HepG2 (cell line): Measurements from ENCODE around the gene CDCP1. TPM values are rescaled to one million over a fixed set of nuclear protein-coding genes. Genes with fewer than 3 reads are reported as not detected.

Experiments used
- ARNT2 ChIP-seq: sonication (generic); formaldehyde crosslinking; IDR thresholded peaks from 2 replicates; pipeline ENCODE4 v1.8.0; 2022; ENCODE audit warnings: mild to moderate bottlenecking, low read depth, missing genetic modification reagents, moderate library complexity
- CAMTA2 ChIP-seq: sonication (generic); formaldehyde crosslinking; IDR thresholded peaks from 2 replicates; pipeline ENCODE4 v1.4.0; 2020; ENCODE audit warnings: mild to moderate bottlenecking, missing genetic modification reagents, borderline replicate concordance
- EHMT2 ChIP-seq: fragments of 200-600 bp; sonication (generic); IDR thresholded peaks from 2 replicates; pipeline ENCODE4 v1.7.0; 2017; ENCODE audit warnings: antibody characterized with exemption, low read depth, low read length, borderline replicate concordance
- ELF3 ChIP-seq: IDR thresholded peaks from 2 replicates; pipeline ENCODE4 v1.6.1; 2016; ENCODE audit warnings: missing genetic modification reagents, missing compliant biosample characterization
- ELF4 ChIP-seq: sonication (generic); formaldehyde crosslinking; IDR thresholded peaks from 2 replicates; pipeline ENCODE4 v1.5.0; 2020; ENCODE audit warnings: missing genetic modification reagents, mild to moderate bottlenecking, moderate library complexity, borderline replicate concordance
- FOXK2 ChIP-seq: fragments of 450-650 bp; IDR thresholded peaks from 2 replicates; pipeline ENCODE4 v1.6.1; 2016
- GABPB1 ChIP-seq: IDR thresholded peaks from 2 replicates; pipeline ENCODE4 v1.6.1; 2016; ENCODE audit warnings: mild to moderate bottlenecking, missing genetic modification reagents, moderate library complexity, missing compliant biosample characterization
- HDAC6 ChIP-seq: fragments of 200-600 bp; sonication (generic); IDR thresholded peaks from 2 replicates; pipeline ENCODE4 v1.7.0; 2017; ENCODE audit warnings: mild to moderate bottlenecking, antibody characterized with exemption, low read length, low read depth
- HNF4A ChIP-seq: sonication (generic); formaldehyde crosslinking; IDR thresholded peaks from 2 replicates; pipeline ENCODE4 v1.4.0; 2020; ENCODE audit warnings: missing genetic modification reagents
- KAT8 ChIP-seq: IDR thresholded peaks from 2 replicates; pipeline ENCODE4 v1.6.1; 2016; ENCODE audit warnings: missing genetic modification reagents, missing compliant biosample characterization
- KLF13 ChIP-seq: sonication (generic); formaldehyde crosslinking; IDR thresholded peaks from 2 replicates; pipeline ENCODE4 v1.4.0; 2020; ENCODE audit warnings: mild to moderate bottlenecking, missing genetic modification reagents
- RARA ChIP-seq: IDR thresholded peaks from 2 replicates; pipeline ENCODE4 v1.6.1; 2016; ENCODE audit warnings: missing genetic modification reagents, missing compliant biosample characterization
- RFX5 ChIP-seq: IDR thresholded peaks from 2 replicates; pipeline ENCODE4 v1.6.1; 2011; ENCODE audit warnings: low read depth, low read length, improper control_type of control experiment
- SAP130 ChIP-seq: IDR thresholded peaks from 2 replicates; pipeline ENCODE4 v1.6.1; 2016; ENCODE audit warnings: low read depth
- SRSF1 ChIP-seq: fragments of 200-400 bp; formaldehyde crosslinking; optimal IDR thresholded peaks from 2 replicates; pipeline ENCODE3; 2017; ENCODE audit warnings: mild to moderate bottlenecking, low read depth, low read length, moderate library complexity
- ZFP91 ChIP-seq: sonication (generic); formaldehyde crosslinking; IDR thresholded peaks from 2 replicates; pipeline ENCODE4 v1.9.0; 2022; ENCODE audit warnings: missing genetic modification reagents, mild to moderate bottlenecking, borderline replicate concordance
- ZNF235 ChIP-seq: sonication (generic); formaldehyde crosslinking; IDR thresholded peaks from 2 replicates; pipeline ENCODE4 v1.8.1; 2023; ENCODE audit warnings: mild to moderate bottlenecking, missing genetic modification reagents, borderline replicate concordance
- ZNF512B ChIP-seq: sonication (generic); formaldehyde crosslinking; IDR thresholded peaks from 2 replicates; pipeline ENCODE4 v1.5.1; 2020; ENCODE audit warnings: missing genetic modification reagents, mild to moderate bottlenecking, borderline replicate concordance
- ZNF768 ChIP-seq: sonication (generic); formaldehyde crosslinking; IDR thresholded peaks from 2 replicates; pipeline ENCODE4 v1.4.0; 2020; ENCODE audit warnings: missing genetic modification reagents
- polyA plus RNA-seq, 8 experiments: library from polyadenylated mRNA; depleted of rRNA in 3 of 8; stranded (reverse) in 7 of 8; unstranded in 1 of 8; fragments of >200 nt; fragmentation: Illumina TruSeq in 4 of 8; extraction: Trizol in 4 of 8; gene quantifications; 2 replicates each; pipeline versions ENCODE4 v1.2.1 to v1.2.3, GENCODE V29; 2011 to 2016; ENCODE audit warnings: low read depth in 4 of 8, missing spikeins in 1 of 8, mixed read lengths in 1 of 8; ENCODE audit not compliant: insufficient read depth in 1 of 8
- total RNA-seq, 5 experiments: library from RNA; depleted of rRNA; stranded (reverse); fragments of >200 nt; fragmentation: Illumina TruSeq; extraction: Trizol; gene quantifications; 2 replicates each; pipeline ENCODE4 v1.2.3, GENCODE V29; 2016; ENCODE audit warnings: low read depth in 1 of 5
- TF ChIP-seq, protein P1 (sequence below): sonication (generic); formaldehyde crosslinking; conservative IDR thresholded peaks from 2 replicates; pipeline ENCODE4 v1.4.0; 2020; ENCODE audit warnings: mild to moderate bottlenecking, missing genetic modification reagents, moderate library complexity
- TF ChIP-seq, protein P2 (sequence below): sonication (generic); formaldehyde crosslinking; IDR thresholded peaks from 2 replicates; pipeline ENCODE4 v1.8.1; 2023; ENCODE audit warnings: mild to moderate bottlenecking, moderate library complexity, missing genetic modification reagents

CDCP1 gene
- total and polyA plus RNA-seq, 2 of the 13 experiments (the other 11 are each of a cell fraction or from before 2014, with no cell fraction given) = 0.11 to 0.18 TPM

DNA sequence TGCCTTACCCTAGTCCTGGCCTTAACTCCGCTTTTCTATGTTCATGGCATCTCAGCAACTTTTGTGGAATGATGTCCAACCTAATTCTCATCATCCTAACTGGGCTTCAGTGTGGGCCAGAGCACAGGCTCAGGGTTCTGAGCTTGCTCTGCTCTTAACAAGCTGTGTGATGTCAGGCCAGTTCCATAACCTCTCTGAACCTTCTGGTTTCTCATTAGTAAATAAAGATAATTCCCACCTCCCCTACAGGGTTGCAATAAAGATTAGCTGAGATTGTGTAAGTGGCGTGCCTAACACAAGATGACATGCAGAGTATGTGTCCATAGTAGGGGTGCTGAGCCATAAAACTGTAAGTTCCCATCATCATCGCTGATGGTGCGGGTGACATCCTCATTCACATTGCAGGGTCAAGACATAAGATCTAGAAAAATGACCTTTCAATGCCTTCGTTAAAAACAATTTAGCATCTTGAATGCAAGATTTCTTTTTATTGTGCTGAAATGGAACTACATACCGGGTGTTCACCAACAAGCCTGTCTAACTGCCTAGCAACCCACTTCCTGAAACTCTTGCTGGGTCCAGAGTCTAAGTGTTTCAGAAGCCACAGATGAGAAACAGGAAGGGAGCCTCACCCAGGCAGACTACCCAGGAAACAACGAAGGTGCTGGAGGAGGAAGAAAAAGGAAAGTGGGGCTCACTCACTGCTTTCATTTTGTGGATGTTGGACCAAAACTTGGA lies 36.2 kb downstream of the CDCP1 start (continued):
- TF ChIP-seq ZFP91 = no peak
- TF ChIP-seq ARNT2 (CRISPR knock-in tag) = no peak
- TF ChIP-seq SAP130 (CRISPR knock-in tag) = peak; percentile 52
- TF ChIP-seq EHMT2 = 0 out of 2 replicates have a peak, but pooled peaks have one; percentile 59
- 0 out of 2 replicates have a peak, but pooled peaks have one; percentile 24 for TF ChIP-seq KAT8 (CRISPR knock-in tag)
- peak; percentile 59; the same call in 1 of the 2 replicates for TF ChIP-seq RFX5
- TF ChIP-seq ZNF235 (CRISPR knock-in tag) = no peak
- no peak for TF ChIP-seq HDAC6
- peak; percentile 77 for TF ChIP-seq ELF3 (CRISPR knock-in tag)
- TF ChIP-seq HNF4A = peak; percentile 43; the same call in 1 of the 2 replicates
- TF ChIP-seq CAMTA2 (CRISPR knock-in tag) = no peak
- TF ChIP-seq GABPB1 (CRISPR knock-in tag) = 0 out of 2 replicates have a peak, but pooled peaks have one; percentile 26
- TF ChIP-seq, protein P1, sequence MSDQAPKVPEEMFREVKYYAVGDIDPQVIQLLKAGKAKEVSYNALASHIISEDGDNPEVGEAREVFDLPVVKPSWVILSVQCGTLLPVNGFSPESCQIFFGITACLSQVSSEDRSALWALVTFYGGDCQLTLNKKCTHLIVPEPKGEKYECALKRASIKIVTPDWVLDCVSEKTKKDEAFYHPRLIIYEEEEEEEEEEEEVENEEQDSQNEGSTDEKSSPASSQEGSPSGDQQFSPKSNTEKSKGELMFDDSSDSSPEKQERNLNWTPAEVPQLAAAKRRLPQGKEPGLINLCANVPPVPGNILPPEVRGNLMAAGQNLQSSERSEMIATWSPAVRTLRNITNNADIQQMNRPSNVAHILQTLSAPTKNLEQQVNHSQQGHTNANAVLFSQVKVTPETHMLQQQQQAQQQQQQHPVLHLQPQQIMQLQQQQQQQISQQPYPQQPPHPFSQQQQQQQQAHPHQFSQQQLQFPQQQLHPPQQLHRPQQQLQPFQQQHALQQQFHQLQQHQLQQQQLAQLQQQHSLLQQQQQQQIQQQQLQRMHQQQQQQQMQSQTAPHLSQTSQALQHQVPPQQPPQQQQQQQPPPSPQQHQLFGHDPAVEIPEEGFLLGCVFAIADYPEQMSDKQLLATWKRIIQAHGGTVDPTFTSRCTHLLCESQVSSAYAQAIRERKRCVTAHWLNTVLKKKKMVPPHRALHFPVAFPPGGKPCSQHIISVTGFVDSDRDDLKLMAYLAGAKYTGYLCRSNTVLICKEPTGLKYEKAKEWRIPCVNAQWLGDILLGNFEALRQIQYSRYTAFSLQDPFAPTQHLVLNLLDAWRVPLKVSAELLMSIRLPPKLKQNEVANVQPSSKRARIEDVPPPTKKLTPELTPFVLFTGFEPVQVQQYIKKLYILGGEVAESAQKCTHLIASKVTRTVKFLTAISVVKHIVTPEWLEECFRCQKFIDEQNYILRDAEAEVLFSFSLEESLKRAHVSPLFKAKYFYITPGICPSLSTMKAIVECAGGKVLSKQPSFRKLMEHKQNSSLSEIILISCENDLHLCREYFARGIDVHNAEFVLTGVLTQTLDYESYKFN = peak; percentile 61; the same call in 1 of the 2 replicates
- TF ChIP-seq ZNF768 = peak; percentile 87; the same call in 1 of the 2 replicates
- no peak for TF ChIP-seq FOXK2
- no peak for TF ChIP-seq ZNF512B
- no peak for TF ChIP-seq SRSF1
- 0 out of 2 replicates have a peak, but pooled peaks have one; percentile 62 for TF ChIP-seq ELF4 (CRISPR knock-in tag)
- no peak for TF ChIP-seq KLF13 (CRISPR knock-in tag)
- 0 out of 2 replicates have a peak, but pooled peaks have one; percentile 10 for TF ChIP-seq RARA
- TF ChIP-seq, protein P2, sequence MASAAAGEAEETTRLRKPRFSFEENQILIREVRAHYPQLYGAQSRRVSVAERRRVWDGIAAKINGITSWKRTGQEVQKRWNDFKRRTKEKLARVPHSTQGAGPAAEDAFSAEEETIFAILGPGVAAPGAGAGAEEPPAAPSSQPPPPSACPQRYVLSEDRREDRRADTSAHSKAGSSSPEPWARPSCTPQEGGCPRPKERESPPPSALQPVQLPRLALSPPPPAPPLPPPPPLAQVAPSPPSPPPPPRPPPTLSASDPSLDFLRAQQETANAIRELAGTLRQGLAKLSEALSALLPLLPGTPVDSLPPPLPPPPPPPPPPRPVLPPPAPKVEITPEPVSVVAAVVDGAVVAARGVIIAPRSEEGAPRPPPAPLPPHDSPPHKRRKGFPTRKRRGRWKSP (CRISPR knock-in tag) = no peak
- TF ChIP-seq, all 625 proteins: peak for 18
